Peyer's patch (tissue), 4 donors: Measurements from ENCODE around the gene RAP2C. TPM values are rescaled to one million over a fixed set of nuclear protein-coding genes. Genes with fewer than 3 reads are reported as not detected.
A peak's percentile ranks its signal among the peaks of the same experiment; 100 is the strongest.

Experiments used
- DNase-seq, 3 donors: peaks; one replicate each; pipeline ENCODE4 v3.0.0-alpha.2; 2017 to 2019
- H3K27ac ChIP-seq, 4 donors: fragments of 200-600 bp; sonication (generic); one replicate each; pipeline ENCODE4 v1.5.1; 2016 to 2019
- H3K27me3 ChIP-seq, 2 donors: fragments of 200-600 bp; sonication (generic); one replicate each; pipeline ENCODE4 v1.5.1; 2019
- H3K36me3 ChIP-seq, 3 donors: fragments of 200-600 bp; sonication (generic); one replicate each; pipeline ENCODE4 v1.5.1; 2016 to 2019
- H3K4me1 ChIP-seq, 4 donors: fragments of 200-600 bp; sonication (generic); one replicate each; pipeline ENCODE4 v1.5.1; 2016 to 2019
- H3K4me3 ChIP-seq, 4 donors: fragments of 200-600 bp; sonication (generic); 1 replicate in 3 of 4; 2 replicates in 1 of 4; pipeline ENCODE4 v1.5.1; 2016 to 2019; ENCODE audit warnings: mild to moderate bottlenecking in 1 of 4
- H3K9me3 ChIP-seq, 4 donors: fragments of 200-600 bp; sonication (generic); one replicate each; pipeline ENCODE4 v1.5.1; 2016 to 2019; ENCODE audit warnings: mild to moderate bottlenecking in 1 of 4
- CTCF ChIP-seq, 6 experiments: fragments of 450-650 bp in 4 of 6; fragments of 200-600 bp in 2 of 6; sonication (generic) in 1 of 6; IDR thresholded peaks; one replicate each; pipeline ENCODE4 v1.5.1; 2017 to 2019; ENCODE audit warnings: antibody characterized with exemption in 6 of 6, mild to moderate bottlenecking in 3 of 6, moderate library complexity in 1 of 6
- POLR2A ChIP-seq, 2 donors: fragments of 450-650 bp; IDR thresholded peaks; one replicate each; pipeline ENCODE4 v1.5.1; 2017; ENCODE audit warnings: antibody characterized with exemption in 2 of 2, mild to moderate bottlenecking in 2 of 2, moderate library complexity in 2 of 2
- total RNA-seq, 4 donors: library from RNA; depleted of rRNA; stranded (reverse); fragments of >200 nt; gene quantifications; one replicate each; pipeline ENCODE4 v1.1.0, GENCODE V29; 2016

The RAP2C gene
- total RNA-seq, 4 donors from 2014 or later, result 12.0 to 19.3 (median 18.6) TPM

DNA sequence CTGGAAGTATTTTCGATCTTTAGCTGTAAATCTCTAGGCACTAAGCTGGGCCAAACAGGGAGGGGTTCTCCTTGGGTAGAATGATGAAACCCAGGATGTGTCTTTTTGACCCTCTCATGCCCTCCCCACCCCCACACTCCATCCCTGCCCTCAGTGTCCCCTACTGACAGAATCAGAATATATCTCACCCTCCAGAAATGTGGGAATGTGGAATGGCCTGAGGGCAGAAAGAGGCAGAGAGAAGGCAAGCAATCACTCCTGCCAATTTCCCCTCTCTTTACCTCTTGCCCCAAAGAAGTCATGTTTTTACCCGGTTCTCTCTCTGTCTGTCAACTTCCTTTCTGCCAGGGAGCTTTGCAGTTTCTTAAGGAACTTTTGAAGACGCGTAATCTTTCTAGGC lies 34.4 kb downstream of the RAP2C start:
- Histone ChIP-seq H3K4me3 (no peak overlapping the region), H3K4me1 (no peaks in the 10 kb centered on the region), H3K27ac (no peak overlapping the region), H3K27me3 (no peaks in the 10 kb centered on the region), H3K9me3 (no peaks in the 10 kb centered on the region), H3K36me3 (no peaks in the 10 kb centered on the region)
- no peak for TF ChIP-seq CTCF (IDR thresholded peaks at IDR 0.05)
- TF ChIP-seq POLR2A (IDR thresholded peaks at IDR 0.05), result no peak
- DNase-seq, result no peak

DNA sequence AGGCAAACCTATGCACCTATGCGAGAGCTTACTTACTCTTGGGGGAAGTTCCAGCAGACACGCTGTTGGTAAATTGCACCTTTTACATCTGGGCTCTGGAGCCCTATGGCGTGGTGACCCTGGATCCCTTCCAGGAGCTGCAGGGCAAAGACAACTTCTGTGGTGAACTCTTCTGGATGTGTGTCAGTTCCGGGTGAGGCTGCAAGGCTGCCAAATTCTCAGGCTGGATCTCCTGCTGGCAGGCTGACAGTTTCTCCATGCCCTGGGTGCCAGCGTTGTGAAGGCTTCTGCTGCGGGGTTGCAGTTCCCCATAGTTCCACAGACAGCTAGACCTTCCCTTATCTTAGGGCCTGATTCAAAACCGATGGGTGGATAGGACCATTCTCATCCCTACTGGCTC lies 37.9 kb downstream of the RAP2C start:
- Histone ChIP-seq H3K4me1 (no peaks in the 10 kb centered on the region), H3K27ac (no peak overlapping the region), H3K27me3 (no peaks in the 10 kb centered on the region), H3K4me3 (no peak overlapping the region), H3K9me3 (no peaks in the 10 kb centered on the region), H3K36me3 (no peaks in the 10 kb centered on the region)
- DNase-seq, result peak in 1 of 3 donors; percentile 46
- TF ChIP-seq POLR2A (IDR thresholded peaks at IDR 0.05), result no peak
- no peak for TF ChIP-seq CTCF (IDR thresholded peaks at IDR 0.05)

DNA sequence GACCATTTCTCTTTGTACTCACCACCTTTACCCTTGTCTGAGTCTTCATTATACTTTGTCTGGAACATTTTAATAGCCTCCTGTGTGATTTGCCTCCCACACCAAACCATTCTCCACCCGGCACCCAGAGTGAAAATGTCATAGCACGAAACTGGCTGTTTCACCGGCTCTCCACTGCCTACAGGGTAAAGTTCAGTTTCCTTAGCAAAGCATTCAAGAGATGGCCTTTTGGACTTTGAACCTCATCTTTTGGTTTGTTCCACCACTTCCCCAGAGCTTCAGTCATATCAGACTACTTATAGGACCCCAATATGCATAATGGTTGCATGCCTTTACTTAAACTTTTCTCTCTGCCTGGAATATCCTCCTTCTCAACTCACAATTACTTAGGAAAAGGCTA lies 38.3 kb downstream of the RAP2C start:
- no peak for DNase-seq

GRCh38 chrX:132173647-132174046 lies 45.6 kb downstream of the RAP2C start:
- no peak for DNase-seq

More for the DNA sequence above, 38.3 kb downstream of the RAP2C start:
- TF ChIP-seq POLR2A (IDR thresholded peaks at IDR 0.05), result no peak
- no peak for TF ChIP-seq CTCF (IDR thresholded peaks at IDR 0.05)
- no peaks in the 10 kb centered on the region for H3K9me3 ChIP-seq
- H3K4me3 ChIP-seq, result no peak overlapping the region
- H3K27me3 ChIP-seq, result no peaks in the 10 kb centered on the region
- H3K27ac ChIP-seq, result no peak overlapping the region
- H3K4me1 ChIP-seq, result no peaks in the 10 kb centered on the region
- H3K36me3 ChIP-seq, result no peaks in the 10 kb centered on the region

GRCh38 chrX:132171881-132172280 lies 47.4 kb downstream of the RAP2C start:
- no peak overlapping the region for H3K27ac ChIP-seq
- H3K4me1 ChIP-seq, result no peaks in the 10 kb centered on the region
- H3K9me3 ChIP-seq, result no peaks in the 10 kb centered on the region
- H3K4me3 ChIP-seq, result no peak overlapping the region
- TF ChIP-seq CTCF (IDR thresholded peaks at IDR 0.05) (no peak), POLR2A (IDR thresholded peaks at IDR 0.05) (no peak)
- no peak for DNase-seq
- no peaks in the 10 kb centered on the region for H3K36me3 ChIP-seq
- H3K27me3 ChIP-seq, result no peaks in the 10 kb centered on the region

More at GRCh38 chrX:132173647-132174046, 45.6 kb downstream of the RAP2C start:
- Histone ChIP-seq H3K27me3 (no peaks in the 10 kb centered on the region), H3K36me3 (no peaks in the 10 kb centered on the region), H3K4me1 (no peaks in the 10 kb centered on the region), H3K9me3 (no peaks in the 10 kb centered on the region), H3K4me3 (no peak overlapping the region), H3K27ac (no peak overlapping the region)
- TF ChIP-seq CTCF (IDR thresholded peaks at IDR 0.05), result no peak
- TF ChIP-seq POLR2A (IDR thresholded peaks at IDR 0.05), result no peak

- Histone ChIP-seq H3K36me3 (no peaks in the 10 kb centered on the region), H3K9me3 (no peaks in the 10 kb centered on the region), H3K27me3 (no peaks in the 10 kb centered on the region), H3K4me3 (no peak overlapping the region), H3K4me1 (no peaks in the 10 kb centered on the region), H3K27ac (no peak overlapping the region)
- no peak for DNase-seq
- TF ChIP-seq POLR2A (IDR thresholded peaks at IDR 0.05), result no peak
- TF ChIP-seq CTCF (IDR thresholded peaks at IDR 0.05), result peak in 3 of 6 experiments; percentile 19 to 43 (median 39)
Observed at GRCh38 chrX:132171478-132171877, 47.8 kb downstream of the RAP2C start.
